ENCODE data around the gene PDCD5.

GRCh38 chr19:32631381-32631780, 50.4 kb downstream of the PDCD5 start:
- TF ChIP-seq, protein P1, sequence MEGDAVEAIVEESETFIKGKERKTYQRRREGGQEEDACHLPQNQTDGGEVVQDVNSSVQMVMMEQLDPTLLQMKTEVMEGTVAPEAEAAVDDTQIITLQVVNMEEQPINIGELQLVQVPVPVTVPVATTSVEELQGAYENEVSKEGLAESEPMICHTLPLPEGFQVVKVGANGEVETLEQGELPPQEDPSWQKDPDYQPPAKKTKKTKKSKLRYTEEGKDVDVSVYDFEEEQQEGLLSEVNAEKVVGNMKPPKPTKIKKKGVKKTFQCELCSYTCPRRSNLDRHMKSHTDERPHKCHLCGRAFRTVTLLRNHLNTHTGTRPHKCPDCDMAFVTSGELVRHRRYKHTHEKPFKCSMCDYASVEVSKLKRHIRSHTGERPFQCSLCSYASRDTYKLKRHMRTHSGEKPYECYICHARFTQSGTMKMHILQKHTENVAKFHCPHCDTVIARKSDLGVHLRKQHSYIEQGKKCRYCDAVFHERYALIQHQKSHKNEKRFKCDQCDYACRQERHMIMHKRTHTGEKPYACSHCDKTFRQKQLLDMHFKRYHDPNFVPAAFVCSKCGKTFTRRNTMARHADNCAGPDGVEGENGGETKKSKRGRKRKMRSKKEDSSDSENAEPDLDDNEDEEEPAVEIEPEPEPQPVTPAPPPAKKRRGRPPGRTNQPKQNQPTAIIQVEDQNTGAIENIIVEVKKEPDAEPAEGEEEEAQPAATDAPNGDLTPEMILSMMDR (IDR thresholded peaks at IDR 0.05; ENCODE audit: insufficient read depth, low read length) = no peak
- TF ChIP-seq GABPA (IDR thresholded peaks at IDR 0.05; ENCODE audit: low read depth) = no peak
- TF ChIP-seq POLR2AphosphoS5 (IDR thresholded peaks at IDR 0.05; ENCODE audit: low read depth) = no peak
- TF ChIP-seq REST (IDR thresholded peaks at IDR 0.05; ENCODE audit: insufficient replicate concordance, low read depth) = no peak
- no peak for TF ChIP-seq SPI1 (IDR thresholded peaks at IDR 0.05; ENCODE audit: borderline replicate concordance, low read depth)

Measured in HL-60 (cell line).